ENCODE measurements around the gene SHISA6.

DNA sequence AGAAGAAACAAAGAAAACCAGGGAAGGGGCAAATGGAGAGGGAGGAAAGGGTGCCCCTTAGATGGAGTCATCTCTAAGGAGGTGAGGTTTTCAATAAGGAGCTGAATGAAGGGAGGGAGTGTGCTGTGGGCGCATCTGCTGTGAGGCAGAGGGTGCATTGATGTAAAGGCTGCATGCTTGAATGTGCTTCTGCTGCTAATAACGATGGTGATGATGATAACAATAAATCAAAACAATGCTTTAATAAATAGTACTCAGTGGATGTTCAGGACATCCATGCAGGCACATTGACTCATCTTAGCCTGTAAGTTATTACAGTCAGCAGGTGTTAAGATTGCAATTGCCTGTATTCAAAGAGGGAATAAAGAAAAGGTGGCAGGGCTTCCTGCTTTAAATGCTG, 87.8 kb downstream of the SHISA6 start:
- TF ChIP-seq, protein P1, sequence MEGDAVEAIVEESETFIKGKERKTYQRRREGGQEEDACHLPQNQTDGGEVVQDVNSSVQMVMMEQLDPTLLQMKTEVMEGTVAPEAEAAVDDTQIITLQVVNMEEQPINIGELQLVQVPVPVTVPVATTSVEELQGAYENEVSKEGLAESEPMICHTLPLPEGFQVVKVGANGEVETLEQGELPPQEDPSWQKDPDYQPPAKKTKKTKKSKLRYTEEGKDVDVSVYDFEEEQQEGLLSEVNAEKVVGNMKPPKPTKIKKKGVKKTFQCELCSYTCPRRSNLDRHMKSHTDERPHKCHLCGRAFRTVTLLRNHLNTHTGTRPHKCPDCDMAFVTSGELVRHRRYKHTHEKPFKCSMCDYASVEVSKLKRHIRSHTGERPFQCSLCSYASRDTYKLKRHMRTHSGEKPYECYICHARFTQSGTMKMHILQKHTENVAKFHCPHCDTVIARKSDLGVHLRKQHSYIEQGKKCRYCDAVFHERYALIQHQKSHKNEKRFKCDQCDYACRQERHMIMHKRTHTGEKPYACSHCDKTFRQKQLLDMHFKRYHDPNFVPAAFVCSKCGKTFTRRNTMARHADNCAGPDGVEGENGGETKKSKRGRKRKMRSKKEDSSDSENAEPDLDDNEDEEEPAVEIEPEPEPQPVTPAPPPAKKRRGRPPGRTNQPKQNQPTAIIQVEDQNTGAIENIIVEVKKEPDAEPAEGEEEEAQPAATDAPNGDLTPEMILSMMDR (IDR thresholded peaks at IDR 0.05; ENCODE audit: insufficient read depth, low read depth, low read length), result no peak
- no peak for TF ChIP-seq EZH2 (IDR thresholded peaks at IDR 0.05; ENCODE audit: insufficient read depth, low read length)

Measured in astrocyte (in vitro differentiated cells and primary cell).